ENCODE results near the gene FER1L5.

DNA sequence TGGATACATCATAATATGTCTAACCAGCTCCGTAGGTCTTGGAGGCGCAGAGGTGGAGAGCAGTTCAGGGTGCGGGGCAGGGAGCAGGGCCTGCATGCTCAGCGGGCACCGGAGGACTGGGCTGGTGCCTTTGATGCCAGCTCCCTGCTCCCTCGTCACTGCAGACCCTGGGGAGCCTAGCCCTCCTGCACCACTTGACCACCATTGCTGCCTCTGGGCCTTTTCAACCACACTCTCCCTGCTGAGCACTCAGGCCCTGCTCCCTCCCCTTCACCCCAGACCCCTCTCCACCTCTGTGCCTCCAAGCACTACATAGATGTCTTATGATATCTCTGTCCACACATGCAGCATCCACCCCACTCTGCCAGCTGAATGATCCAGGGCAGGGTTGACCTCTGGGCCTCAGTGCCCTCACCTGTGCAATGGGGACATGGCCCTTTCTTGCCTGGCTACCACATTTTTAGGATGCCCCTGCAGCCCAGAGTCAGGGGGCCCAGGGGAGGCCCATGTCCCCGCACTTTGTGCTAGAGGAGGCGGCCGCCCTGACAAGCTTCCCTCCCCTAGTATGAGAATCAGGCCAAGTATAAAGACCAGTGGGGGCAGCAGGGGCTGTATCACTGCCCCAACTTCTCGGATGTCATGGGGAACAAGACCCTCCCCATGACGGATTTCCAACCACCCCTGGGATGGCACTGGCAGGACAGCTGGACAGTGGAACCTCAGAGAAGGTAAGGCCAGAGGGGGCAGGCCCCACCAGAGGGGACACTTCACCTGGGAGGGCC is 46.3 kb downstream of the FER1L5 start:
- no peak for TF ChIP-seq POLR2A (IDR thresholded peaks at IDR 0.05; ENCODE audit: low read depth, low read length)
- no peak for TF ChIP-seq POLR2AphosphoS5 (IDR thresholded peaks at IDR 0.05; ENCODE audit: low read depth, low read length)
- TF ChIP-seq TAF1 (IDR thresholded peaks at IDR 0.05; ENCODE audit: borderline replicate concordance, low read depth, low read length), result no peak
